SIG-M5 treated with dmso at 0.1 percent for 504 hours (cell line): ENCODE measurements around the gene TXNDC11.

Experiments
- DNase-seq: peaks from one replicate; lab custom pipeline; 2025; ENCODE audit not compliant: unreplicated experiment; lab: John Stamatoyannopoulos, UW

Gene TXNDC11

DNA sequence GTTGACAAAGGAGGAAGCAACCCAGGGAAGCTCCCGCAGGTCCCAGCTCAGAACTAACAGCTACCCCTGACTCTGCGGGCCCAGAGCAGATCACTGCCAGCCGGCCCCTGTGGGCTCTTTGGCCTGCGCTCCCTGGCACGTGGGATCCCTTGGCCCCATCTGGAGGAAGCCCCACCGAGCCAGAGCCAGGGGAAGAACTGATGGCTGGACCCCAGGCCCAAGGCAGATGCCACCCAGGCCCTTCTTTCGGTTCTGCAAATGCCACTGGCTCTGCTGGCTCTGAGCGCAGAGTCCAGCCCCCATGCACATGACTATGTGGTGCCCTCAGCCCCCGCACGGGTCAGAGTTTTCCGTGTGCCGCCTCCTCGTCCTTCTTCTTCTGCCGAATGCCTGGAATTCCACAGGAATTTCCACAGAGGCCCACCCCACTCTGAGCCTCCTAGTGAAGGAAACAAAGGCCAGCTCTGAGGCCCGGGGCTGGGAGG, 110.2 kb downstream of the TXNDC11 start:
- no peak for DNase-seq

DNA sequence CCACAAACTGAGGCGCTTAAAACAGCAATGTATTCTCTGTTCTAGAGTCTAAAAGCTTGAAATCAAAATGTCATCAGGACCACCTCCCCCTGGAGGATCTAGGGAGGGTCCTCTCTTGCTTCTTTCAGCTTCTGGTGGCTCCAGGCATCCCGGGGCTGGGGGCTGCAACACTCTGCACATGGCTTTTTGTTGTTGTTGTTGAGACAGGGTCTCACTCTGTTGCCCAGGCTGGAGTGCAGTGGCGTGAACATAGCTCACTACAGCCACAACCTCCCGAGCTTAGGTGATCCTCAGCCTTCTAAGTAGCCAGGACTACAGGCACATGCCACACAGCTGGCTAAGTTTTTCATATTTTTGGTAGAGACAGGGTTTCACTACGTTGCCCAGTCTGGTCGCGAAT, 111.4 kb downstream of the TXNDC11 start:
- no peak for DNase-seq

- no peak for DNase-seq
Observed at GRCh38 chr16:11630768-11631056, 111.9 kb downstream of the TXNDC11 start.

DNA sequence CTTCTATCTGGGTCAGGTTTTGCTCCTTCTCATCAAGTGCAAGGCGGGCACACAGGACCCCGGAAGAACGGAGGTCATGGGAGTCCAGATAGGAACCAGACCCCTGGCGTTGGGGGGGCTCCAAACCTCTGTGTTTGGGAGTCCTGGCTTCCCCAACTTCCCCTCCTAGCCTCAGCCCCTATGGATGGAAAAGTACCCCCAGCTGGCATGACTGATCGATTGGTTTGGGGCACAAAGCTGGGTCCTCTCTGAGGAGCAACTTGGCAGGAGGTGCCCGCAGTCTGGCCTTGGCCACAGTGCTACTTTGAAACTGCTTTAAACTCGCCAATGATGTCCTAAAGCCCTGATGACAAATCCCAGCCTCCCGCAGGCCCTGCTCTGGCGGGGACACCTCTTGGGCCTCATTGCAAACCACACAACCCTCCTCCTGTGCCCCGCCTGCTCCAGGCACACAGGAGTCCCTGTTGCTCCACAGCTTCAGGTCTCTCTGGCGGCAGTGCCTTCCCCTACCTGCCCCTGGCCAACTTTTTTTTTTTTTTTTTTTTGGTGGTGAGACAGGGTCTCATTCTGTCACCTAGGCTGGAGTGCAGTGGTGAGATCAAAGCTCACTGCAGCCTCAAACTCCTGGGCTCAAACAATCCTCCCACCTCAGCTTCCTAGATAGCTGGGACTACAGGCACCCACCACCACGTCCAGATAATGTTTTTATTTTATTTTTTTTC, 112.5 kb downstream of the TXNDC11 start:
- DNase-seq: no peak
